HuH-7 (cell line): ENCODE results near the gene SMIM24.
"Not testable (repeated sequence)": the region's sequence is repeated elsewhere in the genome, so short reads cannot be mapped to it uniquely, and the experiment has no call there.

ENCODE experiments used
- DNase-seq: peaks from one replicate; pipeline ENCODE4 v3.0.0; 2011; ENCODE audit warnings: low spot score

Gene SMIM24

DNA sequence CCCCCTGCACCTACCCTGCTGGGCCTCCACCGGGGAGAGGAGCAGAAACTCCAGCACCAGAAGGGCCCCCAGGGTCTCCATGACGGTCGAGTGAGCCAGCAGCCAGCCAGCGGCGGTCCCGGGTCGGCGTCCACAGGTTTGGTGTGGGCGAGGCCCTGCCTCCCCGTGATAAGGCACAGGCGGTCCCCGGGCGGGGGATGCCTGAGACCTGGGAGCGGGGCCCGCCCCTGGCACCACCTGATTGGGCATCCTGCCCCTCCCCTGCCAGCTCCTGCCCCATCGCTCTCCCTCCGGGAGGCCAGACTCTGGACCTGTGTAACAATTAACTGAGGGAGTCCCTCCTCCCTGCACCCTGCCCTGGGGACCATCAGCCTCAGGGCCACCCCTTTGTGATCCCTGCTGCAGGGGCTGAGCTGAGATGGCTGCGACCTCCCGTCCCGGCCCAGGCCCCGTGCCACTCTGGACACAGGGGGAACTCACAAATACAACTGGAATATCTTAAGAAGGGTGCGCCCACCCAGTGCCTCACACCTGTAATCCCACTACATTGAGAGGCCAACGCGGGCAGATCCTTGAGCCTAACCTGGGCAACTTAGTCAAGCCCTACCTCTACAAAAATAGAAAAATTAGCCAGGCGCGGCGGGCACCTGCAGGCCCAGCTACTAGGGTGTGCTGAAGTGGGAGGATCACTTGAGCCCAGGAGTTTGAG lies at the start of gene SMIM24:
Gene SMIM24 (minus strand): TSS at position 143 of the 709 bp plus-strand sequence. CDS start 62 bp downstream, at position 81.
- DNase-seq: no peak

DNA sequence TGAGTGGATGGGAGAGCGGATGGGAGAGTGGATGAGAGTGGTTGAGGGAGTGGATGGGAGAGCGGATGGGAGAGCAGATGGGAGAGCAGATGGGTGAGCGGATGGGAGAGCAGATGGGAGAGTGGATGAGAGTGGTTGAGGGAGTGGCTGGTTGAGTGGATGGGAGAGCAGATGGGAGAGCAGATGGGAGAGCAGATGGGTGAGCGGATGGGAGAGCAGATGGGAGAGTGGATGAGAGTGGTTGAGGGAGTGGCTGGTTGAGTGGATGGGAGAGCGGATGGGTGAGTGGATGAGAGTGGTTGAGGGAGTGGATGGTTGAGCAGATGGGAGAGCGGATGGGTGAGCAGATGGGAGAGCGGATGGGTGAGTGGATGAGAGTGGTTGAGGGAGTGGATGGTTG lies 49.0 kb upstream of the SMIM24 start:
- not testable (repeated sequence) for DNase-seq

DNA sequence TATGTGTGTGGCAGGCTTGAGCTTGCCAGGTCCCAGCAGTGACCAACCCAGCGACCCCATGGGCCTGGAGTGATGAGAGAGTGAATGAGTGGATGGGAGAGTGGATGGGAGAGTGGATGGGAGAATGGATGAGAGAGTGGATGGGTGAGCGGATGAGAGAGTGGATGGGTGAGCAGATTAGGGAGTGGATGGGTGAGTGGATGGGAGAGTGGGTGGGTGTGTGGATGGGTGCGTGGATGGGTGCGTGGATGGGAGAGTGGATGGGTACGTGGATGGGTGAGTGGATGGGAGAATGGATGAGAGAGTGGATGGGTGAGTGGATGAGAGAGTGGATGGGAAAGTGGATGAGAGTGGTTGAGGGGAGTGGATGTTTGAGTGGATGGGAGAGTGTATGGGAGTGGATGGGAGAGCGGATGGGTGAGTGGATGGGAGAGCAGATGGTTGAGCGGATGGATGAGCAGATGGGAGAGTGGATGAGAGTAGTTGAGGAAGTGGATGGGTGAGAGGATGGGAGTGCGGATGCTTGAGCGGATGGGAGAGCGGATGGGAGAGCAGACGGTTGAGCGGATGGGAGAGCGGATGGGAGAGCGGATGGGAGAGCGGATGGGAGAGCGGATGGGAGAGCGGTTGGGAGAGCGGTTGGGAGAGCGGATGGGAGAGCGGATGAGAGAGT lies 48.4 kb upstream of the SMIM24 start:
- DNase-seq: no peak

DNA sequence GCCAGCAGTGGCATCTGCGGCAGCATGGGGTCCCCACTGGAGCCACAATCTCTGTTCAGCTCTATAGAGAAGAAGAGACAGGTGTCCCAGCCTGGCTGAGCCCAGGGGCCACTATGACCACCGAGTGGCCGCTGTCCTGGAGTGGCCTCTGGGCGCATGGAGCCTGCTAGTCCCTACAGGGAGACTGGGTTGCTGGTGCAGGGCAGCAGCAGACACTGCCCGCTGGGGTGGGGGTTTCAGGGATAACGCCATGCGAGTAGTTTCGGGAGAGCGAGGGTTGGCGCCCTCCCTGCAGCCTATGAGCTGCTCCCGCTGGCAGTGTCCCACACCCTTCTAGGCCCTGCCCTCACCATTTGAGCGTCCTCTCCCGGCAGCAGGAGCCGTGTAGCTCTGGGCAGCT lies 47.8 kb upstream of the SMIM24 start:
- DNase-seq: no peak

- DNase-seq: no peak
Measured at GRCh38 chr19:3527238-3527910, 47.0 kb upstream of the SMIM24 start.

DNA sequence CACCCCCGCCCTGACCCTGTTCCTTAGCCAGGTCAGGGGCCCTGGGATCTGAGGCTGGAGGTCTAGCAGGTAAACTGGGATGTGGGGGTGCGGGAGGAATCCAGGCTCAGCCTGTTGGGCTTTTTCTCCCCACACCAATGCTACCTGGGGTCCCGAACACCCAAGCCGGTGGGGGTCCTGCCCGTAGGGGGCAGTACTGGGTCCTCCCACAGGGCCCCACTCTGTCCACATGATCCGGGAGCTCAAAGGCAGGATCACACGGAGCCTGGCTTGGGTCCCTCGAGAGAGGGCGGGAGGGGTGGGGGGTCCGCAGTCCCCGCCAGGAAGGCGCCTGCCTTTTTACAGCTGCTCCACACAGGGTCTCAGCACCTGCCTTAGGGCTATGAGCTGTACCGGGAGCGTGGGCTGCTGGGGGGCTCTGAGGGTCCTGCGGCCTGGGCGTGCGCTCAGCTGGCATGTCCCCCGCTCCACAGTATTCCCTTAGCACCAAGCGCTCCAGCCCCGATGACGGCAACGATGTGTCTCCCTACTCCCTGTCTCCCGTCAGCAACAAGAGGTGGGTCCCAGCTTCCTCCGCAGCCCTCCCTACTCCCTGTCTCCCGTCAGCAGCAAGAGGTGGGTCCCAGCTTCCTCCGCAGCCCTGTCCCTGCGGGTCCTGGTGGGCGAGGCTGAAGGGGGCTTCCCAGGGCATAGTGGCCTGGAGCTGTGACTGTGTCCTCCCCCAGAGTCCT lies 46.3 kb upstream of the SMIM24 start:
- DNase-seq: no peak

GRCh38 chr19:3524904-3525451 lies 44.7 kb upstream of the SMIM24 start:
- DNase-seq: no peak

GRCh38 chr19:3524078-3524842 lies 43.9 kb upstream of the SMIM24 start:
- no peak for DNase-seq

DNA sequence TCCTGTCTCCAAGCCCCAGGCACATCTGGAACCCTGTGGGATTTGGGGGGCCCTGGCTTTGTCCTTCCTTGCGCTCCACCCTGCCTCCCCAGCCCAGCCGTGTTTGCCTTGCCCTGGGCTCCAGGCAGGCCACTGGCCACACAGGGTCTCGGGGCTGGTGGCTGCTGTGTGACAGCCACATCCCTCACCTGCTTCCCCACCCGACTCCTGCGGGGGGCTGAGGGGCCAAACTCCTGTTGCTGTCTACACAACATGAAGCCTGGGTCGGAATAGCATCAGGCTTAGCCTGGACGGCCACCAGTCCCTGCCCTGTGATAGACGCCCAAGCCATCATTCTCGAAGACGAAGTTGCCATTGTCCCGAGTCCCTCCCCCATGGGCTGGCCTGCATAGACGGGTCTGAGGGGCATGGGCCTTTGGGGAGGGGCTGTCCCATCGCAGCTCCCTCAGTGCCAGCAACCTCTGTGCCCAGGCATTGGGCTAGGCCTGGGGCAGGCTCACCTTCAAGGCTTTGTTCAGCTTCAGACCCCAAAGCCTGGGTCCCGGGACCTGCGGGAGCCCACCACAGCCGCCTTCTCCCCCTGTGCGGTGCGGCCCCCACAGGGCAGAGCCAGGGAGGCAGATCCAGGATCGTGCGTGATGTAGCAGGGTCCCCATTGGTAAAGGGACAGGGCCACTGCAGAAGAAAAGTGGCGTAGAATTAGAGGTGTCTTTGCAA lies 43.2 kb upstream of the SMIM24 start:
- DNase-seq: no peak

DNA sequence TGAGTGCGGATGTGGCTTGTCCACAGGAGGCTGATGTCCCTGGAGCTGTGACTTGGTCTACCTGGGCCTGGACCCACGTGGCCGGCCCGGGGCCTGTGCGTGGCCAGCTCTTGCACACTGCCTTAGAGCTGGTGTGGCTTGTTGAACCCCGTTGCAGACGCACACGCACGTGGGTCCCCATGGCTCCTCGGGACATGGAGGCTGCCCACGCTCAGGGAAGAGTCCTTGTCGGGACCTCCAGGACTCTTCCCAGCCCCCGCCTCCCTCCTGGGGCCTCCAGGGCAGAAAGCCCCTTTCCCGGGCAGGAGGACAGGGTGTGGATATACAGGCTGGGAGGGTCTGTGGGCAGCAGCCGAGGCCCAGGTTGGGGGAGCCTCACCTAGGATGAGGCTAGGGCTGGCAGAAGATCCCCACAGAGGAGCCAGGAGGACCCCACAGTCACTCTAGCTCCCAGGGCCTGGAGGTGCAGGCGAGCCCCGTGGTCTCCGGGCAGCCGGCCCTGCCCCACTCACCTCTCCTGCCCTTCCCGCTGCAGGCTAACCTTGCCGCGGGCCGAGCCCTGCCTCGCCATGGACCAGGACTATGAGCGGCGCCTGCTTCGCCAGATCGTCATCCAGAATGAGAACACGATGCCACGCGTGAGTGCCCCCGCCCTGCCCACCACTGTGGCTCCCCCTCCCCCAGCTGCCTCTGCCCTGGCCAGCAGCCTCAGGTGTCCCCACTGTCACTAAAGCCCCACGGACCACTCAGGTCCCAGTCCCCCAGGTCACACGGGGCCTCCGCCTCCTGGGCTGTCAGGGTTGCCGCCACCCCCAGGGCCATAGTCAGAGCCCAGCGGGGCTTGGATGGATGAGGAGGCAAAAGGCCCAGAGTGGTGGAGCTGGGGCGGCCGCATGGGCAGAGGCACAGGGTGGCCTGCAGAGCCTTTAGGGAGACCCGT lies 42.4 kb upstream of the SMIM24 start:
- no peak for DNase-seq

DNA sequence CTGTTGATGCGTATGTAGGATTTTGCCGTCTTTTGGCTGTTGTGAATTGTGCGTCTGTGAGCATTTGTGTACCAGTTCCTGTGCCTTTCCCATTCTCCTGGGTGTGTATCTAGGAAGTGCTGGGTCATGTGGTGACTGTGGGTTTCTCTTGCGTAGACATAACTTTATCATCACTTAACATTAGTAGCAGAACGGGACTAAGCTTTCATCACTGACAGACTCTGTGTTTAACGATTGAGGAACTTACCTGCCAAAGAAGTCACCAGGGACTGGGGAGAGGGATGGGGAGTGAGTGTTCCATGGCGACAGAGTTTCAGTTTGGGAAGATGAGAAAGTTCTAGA lies 40.8 kb upstream of the SMIM24 start:
- no peak for DNase-seq

DNA sequence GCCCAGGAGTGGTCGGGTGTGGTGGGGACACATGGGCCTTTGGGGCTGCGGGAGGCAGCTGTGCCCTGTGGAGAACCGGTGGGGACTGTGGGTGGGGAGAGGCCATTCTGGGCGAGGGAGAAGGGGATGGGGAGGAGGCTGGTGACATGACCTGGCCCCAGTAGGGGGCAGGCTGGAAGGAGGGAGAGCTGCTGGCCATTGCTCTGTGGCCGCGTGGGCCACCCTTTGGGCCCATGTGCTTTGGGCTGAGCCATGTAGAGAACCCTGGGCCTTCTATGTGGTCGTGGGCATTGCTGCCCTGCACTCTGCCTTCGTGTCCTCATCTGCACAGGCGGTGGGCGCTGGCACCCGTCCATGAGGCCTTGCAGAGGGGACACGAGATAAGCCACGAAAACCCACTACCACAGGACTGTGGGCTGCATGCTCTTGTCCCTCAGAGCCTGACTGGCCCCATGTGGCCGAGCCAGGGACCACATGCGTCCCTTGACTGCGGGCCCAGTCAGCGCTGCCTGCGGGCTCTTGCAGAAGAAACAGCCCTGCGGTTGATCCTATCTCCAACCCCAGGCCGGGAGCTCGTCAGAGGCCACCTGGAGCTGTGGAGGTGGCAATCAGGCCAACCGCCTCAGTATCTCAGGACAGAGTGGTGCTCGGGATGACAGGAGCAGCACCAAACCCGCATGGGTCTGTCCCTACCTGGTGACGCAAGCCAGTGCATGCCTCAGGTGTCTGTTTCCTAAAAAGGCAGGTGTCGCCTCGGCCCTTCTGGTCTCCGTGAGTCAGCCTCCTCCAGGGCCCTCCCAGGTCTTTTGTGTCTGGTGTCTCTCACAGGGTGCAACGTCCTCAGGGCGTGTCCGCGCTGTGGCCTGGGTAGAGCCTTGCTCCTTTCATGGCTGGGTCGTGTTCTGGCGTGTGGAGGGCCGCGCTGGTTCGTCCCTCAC lies 40.1 kb upstream of the SMIM24 start:
- no peak for DNase-seq

DNA sequence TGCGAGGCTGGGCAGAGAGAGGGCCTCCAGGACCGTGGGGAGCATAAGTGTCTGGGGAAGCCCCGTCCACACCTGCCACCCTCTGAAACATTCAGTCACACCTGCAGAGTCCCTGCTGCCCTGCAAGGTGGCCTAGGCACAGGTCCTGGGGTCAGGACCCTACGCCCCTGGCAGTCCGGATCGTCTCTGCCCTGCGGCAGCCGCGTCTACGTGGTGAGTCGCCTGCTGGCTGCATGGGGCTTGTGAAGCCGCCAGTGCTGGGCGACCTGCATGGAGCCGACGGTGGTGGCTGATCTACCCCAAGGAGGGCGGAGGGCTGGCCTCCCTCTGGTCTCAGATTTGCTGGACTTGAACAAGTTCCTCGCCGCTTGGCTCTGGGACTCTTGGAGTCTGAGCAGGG lies 38.8 kb upstream of the SMIM24 start:
- no peak for DNase-seq

DNA sequence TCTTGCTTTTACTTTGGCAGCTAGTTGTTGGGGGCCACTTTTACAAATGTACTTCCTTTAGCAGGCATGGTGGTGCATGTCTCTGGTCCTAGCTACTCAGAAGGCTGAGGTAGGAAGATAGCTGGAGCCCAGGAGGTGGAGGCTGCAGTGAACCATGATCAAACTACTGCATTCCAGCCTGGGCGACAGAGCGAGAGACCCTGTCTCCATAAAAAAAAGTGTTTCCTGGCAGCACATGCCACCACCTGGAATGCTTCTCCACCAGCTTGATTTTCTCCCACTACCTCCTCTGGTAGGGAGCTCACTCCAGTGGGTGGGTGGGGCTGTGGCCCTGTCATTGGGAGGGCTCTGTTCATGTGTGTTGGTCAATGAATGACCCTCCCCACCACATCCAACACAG lies 38.3 kb upstream of the SMIM24 start:
- no peak for DNase-seq

GRCh38 chr19:3518255-3518654 lies 37.9 kb upstream of the SMIM24 start:
- DNase-seq: no peak

DNA sequence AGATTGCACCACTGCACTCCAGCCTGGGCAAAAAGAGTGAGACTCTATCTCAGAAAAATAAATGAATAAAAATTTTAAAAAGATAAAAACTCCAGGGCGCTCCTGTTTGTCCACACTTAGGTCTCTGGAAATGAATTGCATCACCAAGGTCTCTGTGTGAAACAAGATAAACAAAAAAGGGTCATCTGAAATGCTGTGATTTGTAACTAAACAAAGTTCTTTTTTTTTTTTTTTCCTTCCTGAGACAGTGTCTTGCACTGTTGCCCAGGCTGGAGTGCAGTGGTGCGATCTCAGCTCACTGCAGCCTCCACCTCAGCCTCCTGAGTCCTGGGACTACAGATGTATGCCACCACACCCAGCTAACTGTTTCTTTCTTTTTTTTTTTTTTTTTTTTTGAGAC lies 37.3 kb upstream of the SMIM24 start:
- DNase-seq: no peak

- no peak for DNase-seq
Measured at GRCh38 chr19:3516675-3517207, 36.4 kb upstream of the SMIM24 start.

DNA sequence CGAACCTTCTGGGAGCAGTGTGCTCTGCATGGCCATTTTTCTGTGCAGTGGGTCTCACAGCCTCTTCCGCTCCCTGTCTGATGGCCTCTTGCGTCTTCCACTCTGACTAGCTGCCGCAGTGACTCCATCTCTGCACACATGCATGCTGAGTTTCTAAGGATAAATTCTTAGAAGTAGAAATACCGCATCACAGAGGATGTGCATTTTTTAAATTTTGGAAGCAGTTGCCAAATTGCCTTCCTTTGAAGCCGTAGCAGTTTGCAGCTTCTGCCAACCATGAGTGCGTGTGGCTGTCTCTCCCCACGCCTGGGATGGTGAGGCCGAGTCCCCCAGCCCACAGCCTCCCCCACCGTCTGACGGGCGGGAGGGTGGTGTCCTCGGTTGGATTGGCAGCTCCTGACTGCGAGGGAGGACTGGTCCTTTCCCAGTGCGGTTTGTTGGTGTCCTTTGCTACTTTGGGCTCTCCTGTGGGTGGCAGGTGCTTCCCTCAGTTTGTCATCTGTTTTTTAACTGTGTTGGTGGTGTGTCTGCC lies 35.6 kb upstream of the SMIM24 start:
- no peak for DNase-seq
